Measurements from ENCODE around the gene GPR68.

Gene GPR68

DNA sequence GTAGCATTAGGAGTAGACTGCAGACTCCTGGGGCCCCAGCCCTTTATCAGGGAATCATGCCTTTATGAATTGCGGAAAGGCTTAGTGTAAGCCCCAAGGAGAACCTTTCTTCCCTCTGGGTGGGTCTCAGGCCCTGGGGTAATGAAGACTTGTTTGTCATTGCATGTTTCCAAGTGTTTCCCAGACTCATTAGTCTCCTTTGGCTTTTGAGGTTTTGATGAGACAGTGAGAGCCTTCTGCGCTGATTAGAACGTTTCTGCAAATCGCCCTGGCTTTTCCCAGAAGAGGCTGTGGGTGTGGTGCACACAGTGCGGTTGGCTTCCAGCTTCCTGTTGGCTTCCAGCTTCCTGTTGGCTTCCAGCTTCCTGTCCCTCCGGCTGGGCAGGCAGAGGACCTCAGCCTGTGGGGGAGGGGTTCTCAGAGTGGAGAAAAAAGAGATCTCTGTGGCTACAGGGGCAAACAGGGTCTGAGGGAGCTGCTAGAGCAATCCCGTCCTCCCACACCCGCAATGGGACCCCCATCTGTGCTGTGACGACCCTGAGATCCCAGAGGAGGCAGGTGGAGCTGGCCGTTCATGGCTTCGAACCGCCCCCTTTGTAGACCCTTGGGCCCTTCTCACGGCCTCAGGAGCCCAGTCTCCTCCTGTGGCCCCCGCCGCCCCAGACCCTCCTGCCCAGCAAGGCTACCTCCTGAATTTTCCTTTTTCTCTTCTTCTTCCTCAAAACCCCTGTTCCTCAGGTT lies 42.1 kb downstream of the GPR68 start:
- TF ChIP-seq, protein P1, sequence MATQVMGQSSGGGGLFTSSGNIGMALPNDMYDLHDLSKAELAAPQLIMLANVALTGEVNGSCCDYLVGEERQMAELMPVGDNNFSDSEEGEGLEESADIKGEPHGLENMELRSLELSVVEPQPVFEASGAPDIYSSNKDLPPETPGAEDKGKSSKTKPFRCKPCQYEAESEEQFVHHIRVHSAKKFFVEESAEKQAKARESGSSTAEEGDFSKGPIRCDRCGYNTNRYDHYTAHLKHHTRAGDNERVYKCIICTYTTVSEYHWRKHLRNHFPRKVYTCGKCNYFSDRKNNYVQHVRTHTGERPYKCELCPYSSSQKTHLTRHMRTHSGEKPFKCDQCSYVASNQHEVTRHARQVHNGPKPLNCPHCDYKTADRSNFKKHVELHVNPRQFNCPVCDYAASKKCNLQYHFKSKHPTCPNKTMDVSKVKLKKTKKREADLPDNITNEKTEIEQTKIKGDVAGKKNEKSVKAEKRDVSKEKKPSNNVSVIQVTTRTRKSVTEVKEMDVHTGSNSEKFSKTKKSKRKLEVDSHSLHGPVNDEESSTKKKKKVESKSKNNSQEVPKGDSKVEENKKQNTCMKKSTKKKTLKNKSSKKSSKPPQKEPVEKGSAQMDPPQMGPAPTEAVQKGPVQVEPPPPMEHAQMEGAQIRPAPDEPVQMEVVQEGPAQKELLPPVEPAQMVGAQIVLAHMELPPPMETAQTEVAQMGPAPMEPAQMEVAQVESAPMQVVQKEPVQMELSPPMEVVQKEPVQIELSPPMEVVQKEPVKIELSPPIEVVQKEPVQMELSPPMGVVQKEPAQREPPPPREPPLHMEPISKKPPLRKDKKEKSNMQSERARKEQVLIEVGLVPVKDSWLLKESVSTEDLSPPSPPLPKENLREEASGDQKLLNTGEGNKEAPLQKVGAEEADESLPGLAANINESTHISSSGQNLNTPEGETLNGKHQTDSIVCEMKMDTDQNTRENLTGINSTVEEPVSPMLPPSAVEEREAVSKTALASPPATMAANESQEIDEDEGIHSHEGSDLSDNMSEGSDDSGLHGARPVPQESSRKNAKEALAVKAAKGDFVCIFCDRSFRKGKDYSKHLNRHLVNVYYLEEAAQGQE (IDR thresholded peaks at IDR 0.05; ENCODE audit: insufficient read depth in 1 of 2, low read depth in 2 of 2, low read length in 2 of 2): no peak
- TF ChIP-seq FOXP2 (optimal IDR thresholded peaks at IDR 0.05; ENCODE audit: borderline replicate concordance, extremely low read depth, extremely low read length, insufficient read depth): peak; percentile 93

DNA sequence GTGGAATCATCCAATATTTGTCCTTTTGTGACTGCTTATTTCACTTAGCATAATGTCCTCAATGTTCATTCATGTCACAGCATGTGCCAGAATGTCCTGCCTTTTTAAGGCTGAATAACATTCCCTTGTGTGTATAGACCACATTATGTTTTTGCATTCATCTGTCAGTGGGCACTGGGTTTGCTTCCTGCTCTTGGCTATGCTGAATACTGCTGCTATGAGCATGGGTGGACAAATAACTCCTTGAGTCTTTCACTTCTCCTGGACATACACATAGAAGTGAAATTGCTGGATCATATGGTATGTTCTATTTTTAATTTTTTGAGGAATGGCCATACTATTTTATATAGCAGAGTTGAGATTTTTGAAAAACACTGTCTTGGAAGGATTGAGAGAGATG lies 46.9 kb downstream of the GPR68 start:
- TF ChIP-seq TAF1 (IDR thresholded peaks at IDR 0.05; ENCODE audit: borderline replicate concordance, insufficient read depth, low read length): no peak
- no peak for TF ChIP-seq SIN3A (IDR thresholded peaks at IDR 0.05; ENCODE audit: borderline replicate concordance, insufficient read depth, low read length)
- TF ChIP-seq FOXP2 (optimal IDR thresholded peaks at IDR 0.05; ENCODE audit: borderline replicate concordance, extremely low read depth, extremely low read length, insufficient read depth): no peak
- TF ChIP-seq POLR2AphosphoS5 (IDR thresholded peaks at IDR 0.05; ENCODE audit: low read depth, low read length): no peak
- TF ChIP-seq, protein P1 (IDR thresholded peaks at IDR 0.05; ENCODE audit: insufficient read depth in 1 of 2, low read depth in 2 of 2, low read length in 2 of 2): no peak

DNA sequence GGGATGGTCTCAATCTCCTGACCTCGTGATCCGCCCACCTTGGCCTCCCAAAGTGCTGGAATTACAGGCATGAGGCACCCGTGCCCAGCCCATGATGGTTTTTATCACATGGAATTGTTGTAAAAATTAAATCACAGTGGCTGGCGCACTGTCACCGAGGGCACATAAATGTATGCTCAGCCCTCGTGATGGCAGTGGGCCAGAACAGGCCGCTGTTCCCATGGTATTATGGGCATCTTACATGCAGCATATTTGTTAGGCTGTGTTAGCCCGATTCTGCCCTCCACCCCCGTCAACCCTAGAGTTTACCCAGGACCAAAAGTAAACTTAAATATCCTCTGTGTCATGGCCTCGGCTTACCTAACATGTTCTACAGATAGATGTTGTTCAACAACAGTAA lies 48.6 kb downstream of the GPR68 start:
- TF ChIP-seq TAF1 (IDR thresholded peaks at IDR 0.05; ENCODE audit: borderline replicate concordance, insufficient read depth, low read length) (no peak), FOXP2 (optimal IDR thresholded peaks at IDR 0.05; ENCODE audit: borderline replicate concordance, extremely low read depth, extremely low read length, insufficient read depth) (no peak), POLR2AphosphoS5 (IDR thresholded peaks at IDR 0.05; ENCODE audit: low read depth, low read length) (no peak), SIN3A (IDR thresholded peaks at IDR 0.05; ENCODE audit: borderline replicate concordance, insufficient read depth, low read length) (no peak)
- TF ChIP-seq, protein P1 (IDR thresholded peaks at IDR 0.05; ENCODE audit: insufficient read depth in 1 of 2, low read depth in 2 of 2, low read length in 2 of 2): no peak

DNA sequence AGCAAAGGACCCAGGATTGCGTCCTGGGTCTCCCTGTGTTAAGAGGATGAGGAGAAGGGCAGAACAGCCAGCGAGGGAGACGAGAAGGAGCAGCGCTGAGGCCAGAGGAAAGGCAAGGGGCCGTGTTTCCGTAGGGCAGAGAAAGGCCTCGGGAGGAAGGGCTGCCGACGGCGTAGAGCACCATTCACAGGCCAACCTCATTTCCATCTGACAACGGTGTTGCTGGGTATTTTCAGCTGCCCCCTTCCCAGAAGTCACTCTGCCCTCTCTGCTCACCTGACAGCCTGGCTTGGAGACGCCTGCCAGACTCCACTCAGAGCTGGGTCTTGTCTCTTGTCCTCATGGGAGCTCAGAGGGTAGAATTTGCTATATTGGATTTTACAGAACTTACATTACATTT lies 51.4 kb downstream of the GPR68 start:
- TF ChIP-seq FOXP2 (optimal IDR thresholded peaks at IDR 0.05; ENCODE audit: borderline replicate concordance, extremely low read depth, extremely low read length, insufficient read depth): no peak

DNA sequence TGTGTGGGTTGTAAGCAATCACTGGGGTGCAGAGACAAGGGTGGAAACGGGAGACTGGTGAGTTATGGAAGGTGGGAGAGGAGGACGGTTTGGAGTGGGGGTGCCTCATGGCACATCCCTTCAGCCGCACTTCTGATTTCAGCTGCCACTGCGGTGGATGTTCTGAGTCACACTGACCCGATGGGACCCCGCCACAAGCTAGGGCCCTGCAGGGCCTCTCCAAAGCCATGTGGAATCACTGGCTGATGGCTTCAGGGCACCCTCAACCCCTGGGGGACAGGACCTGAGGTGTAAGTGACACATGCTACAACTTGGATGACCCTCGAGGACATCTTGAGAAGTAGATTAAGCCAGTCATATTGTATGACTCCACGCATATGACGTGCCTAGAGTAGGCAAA lies 53.7 kb downstream of the GPR68 start:
- TF ChIP-seq, protein P1 (IDR thresholded peaks at IDR 0.05; ENCODE audit: insufficient read depth in 1 of 2, low read depth in 2 of 2, low read length in 2 of 2): no peak
- no peak for TF ChIP-seq FOXP2 (optimal IDR thresholded peaks at IDR 0.05; ENCODE audit: borderline replicate concordance, extremely low read depth, extremely low read length, insufficient read depth)
- TF ChIP-seq TAF1 (IDR thresholded peaks at IDR 0.05; ENCODE audit: borderline replicate concordance, insufficient read depth, low read length): no peak
- TF ChIP-seq POLR2AphosphoS5 (IDR thresholded peaks at IDR 0.05; ENCODE audit: low read depth, low read length): no peak

All from PFSK-1 (cell line).